ENCODE data around the gene NOL4L. TPM values are rescaled to one million over a fixed set of nuclear protein-coding genes. Genes with fewer than 3 reads are reported as not detected.

The NOL4L gene
- total and polyA plus RNA-seq, 2 experiments from 2014 or later, result 38.8 to 39.2 TPM

DNA sequence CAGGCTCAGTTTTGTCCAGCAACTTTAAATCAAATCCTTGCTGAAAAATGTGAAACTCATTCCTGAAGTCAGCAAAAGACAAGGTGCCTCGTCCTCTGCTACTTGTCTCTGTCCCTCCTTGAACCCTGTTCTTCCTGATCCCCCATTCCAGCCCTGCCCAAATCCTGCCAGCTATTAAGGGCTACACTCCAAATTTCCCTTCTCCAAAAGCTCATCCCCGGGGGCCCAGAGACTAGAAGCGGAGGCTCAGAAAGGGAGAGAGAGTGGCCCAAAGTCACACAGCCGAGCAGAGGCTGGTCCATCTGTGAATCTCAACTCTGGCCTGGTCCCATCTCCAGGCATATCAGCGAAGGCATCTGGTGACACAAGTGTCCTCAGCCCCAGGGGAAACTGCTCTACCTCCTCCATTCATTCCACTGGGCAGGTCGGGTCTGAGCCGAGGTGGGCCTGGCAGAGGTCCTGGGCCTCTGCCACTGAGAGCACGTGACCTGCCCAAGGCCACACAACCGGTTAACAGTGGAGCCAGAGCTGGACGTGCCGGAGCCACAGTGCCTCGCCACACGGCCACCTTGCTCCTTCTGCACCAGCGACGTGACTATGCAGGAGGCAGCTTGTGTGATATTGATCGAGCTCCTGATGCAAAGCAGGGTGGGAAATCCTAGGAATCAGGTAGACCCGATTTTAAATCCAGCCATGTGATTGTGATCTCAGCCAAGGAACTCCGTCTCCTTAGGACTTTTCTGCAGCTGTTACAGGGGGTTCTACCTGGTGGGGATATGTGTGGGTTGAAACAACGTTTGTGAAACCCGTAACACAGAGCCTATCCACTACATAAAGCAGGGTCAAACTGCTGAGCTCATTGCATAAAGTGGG lies 28.6 kb downstream of the NOL4L start (continued):
- TF ChIP-seq CTCF (conservative IDR thresholded peaks at IDR 0.05; ENCODE audit: low read depth in 2 of 2), result no peak

- Mint-ChIP-seq H3K4me1 (peaks cover 20% of the 10 kb centered on the region), H3K9me3 (no peaks in the 10 kb centered on the region), H3K27me3 (ENCODE audit: insufficient read depth, low read depth, poor library complexity) (peaks cover 9% of the 10 kb centered on the region), H3K27ac (no peak overlapping the region), H3K36me3 (ENCODE audit: low read depth) (no peaks in the 10 kb centered on the region; the same call in 2 of the 3 replicates), H3K4me3 (no peak overlapping the region)
- Histone ChIP-seq H3K79me2 (replicated peaks; ENCODE audit: insufficient read depth) (no peaks in the 10 kb centered on the region), H4K20me1 (replicated peaks; ENCODE audit: insufficient read depth) (no peaks in the 10 kb centered on the region; the same call in none of the 2 replicates), H3K9me2 (ENCODE audit: insufficient read depth) (no peaks in the 10 kb centered on the region), H2AFZ (no peak overlapping the region; the same call in 1 of the 2 replicates), H3K4me2 (no peak overlapping the region), H3K4me1 (ENCODE audit: insufficient read depth) (peaks cover 1% of the 10 kb centered on the region; the same call in 1 of the 2 replicates), H3K27ac (ENCODE audit: low read depth) (no peak overlapping the region), H3K36me3 (ENCODE audit: insufficient read depth) (no peaks in the 10 kb centered on the region; the same call in 1 of the 2 replicates), H3K27me3 (ENCODE audit: insufficient read depth) (no peaks in the 10 kb centered on the region), H3F3A (replicated peaks; ENCODE audit: low read depth) (peaks cover 11% of the 10 kb centered on the region; the same call in 1 of the 2 replicates), H3K4me3 (no peak overlapping the region)
- DNase-seq (ENCODE audit: low spot score) (no peak), ATAC-seq (no peak)
- TF ChIP-seq, protein P1, sequence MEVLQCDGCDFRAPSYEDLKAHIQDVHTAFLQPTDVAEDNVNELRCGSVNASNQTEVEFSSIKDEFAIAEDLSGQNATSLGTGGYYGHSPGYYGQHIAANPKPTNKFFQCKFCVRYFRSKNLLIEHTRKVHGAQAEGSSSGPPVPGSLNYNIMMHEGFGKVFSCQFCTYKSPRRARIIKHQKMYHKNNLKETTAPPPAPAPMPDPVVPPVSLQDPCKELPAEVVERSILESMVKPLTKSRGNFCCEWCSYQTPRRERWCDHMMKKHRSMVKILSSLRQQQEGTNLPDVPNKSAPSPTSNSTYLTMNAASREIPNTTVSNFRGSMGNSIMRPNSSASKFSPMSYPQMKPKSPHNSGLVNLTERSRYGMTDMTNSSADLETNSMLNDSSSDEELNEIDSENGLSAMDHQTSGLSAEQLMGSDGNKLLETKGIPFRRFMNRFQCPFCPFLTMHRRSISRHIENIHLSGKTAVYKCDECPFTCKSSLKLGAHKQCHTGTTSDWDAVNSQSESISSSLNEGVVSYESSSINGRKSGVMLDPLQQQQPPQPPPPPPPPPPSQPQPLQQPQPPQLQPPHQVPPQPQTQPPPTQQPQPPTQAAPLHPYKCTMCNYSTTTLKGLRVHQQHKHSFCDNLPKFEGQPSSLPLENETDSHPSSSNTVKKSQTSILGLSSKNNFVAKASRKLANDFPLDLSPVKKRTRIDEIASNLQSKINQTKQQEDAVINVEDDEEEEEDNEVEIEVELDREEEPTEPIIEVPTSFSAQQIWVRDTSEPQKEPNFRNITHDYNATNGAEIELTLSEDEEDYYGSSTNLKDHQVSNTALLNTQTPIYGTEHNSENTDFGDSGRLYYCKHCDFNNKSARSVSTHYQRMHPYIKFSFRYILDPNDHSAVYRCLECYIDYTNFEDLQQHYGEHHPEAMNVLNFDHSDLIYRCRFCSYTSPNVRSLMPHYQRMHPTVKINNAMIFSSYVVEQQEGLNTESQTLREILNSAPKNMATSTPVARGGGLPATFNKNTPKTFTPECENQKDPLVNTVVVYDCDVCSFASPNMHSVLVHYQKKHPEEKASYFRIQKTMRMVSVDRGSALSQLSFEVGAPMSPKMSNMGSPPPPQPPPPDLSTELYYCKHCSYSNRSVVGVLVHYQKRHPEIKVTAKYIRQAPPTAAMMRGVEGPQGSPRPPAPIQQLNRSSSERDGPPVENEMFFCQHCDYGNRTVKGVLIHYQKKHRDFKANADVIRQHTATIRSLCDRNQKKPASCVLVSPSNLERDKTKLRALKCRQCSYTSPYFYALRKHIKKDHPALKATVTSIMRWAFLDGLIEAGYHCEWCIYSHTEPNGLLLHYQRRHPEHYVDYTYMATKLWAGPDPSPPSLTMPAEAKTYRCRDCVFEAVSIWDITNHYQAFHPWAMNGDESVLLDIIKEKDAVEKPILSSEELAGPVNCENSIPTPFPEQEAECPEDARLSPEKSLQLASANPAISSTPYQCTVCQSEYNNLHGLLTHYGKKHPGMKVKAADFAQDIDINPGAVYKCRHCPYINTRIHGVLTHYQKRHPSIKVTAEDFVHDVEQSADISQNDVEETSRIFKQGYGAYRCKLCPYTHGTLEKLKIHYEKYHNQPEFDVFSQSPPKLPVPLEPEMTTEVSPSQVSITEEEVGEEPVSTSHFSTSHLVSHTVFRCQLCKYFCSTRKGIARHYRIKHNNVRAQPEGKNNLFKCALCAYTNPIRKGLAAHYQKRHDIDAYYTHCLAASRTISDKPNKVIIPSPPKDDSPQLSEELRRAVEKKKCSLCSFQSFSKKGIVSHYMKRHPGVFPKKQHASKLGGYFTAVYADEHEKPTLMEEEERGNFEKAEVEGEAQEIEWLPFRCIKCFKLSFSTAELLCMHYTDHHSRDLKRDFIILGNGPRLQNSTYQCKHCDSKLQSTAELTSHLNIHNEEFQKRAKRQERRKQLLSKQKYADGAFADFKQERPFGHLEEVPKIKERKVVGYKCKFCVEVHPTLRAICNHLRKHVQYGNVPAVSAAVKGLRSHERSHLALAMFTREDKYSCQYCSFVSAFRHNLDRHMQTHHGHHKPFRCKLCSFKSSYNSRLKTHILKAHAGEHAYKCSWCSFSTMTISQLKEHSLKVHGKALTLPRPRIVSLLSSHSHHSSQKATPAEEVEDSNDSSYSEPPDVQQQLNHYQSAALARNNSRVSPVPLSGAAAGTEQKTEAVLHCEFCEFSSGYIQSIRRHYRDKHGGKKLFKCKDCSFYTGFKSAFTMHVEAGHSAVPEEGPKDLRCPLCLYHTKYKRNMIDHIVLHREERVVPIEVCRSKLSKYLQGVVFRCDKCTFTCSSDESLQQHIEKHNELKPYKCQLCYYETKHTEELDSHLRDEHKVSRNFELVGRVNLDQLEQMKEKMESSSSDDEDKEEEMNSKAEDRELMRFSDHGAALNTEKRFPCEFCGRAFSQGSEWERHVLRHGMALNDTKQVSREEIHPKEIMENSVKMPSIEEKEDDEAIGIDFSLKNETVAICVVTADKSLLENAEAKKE (CRISPR knock-in tag; IDR thresholded peaks at IDR 0.05), result no peak
- no peak for TF ChIP-seq EZH2 (IDR thresholded peaks at IDR 0.05; ENCODE audit: low read depth, unreplicated experiment)
- TF ChIP-seq NANOG (IDR thresholded peaks at IDR 0.05; ENCODE audit: borderline replicate concordance), result no peak
- no peak for TF ChIP-seq JUNB (IDR thresholded peaks at IDR 0.05; ENCODE audit: unreplicated experiment)
- TF ChIP-seq CTCF (conservative IDR thresholded peaks at IDR 0.05; ENCODE audit: low read depth in 2 of 2), result no peak
- TF ChIP-seq, protein P2, sequence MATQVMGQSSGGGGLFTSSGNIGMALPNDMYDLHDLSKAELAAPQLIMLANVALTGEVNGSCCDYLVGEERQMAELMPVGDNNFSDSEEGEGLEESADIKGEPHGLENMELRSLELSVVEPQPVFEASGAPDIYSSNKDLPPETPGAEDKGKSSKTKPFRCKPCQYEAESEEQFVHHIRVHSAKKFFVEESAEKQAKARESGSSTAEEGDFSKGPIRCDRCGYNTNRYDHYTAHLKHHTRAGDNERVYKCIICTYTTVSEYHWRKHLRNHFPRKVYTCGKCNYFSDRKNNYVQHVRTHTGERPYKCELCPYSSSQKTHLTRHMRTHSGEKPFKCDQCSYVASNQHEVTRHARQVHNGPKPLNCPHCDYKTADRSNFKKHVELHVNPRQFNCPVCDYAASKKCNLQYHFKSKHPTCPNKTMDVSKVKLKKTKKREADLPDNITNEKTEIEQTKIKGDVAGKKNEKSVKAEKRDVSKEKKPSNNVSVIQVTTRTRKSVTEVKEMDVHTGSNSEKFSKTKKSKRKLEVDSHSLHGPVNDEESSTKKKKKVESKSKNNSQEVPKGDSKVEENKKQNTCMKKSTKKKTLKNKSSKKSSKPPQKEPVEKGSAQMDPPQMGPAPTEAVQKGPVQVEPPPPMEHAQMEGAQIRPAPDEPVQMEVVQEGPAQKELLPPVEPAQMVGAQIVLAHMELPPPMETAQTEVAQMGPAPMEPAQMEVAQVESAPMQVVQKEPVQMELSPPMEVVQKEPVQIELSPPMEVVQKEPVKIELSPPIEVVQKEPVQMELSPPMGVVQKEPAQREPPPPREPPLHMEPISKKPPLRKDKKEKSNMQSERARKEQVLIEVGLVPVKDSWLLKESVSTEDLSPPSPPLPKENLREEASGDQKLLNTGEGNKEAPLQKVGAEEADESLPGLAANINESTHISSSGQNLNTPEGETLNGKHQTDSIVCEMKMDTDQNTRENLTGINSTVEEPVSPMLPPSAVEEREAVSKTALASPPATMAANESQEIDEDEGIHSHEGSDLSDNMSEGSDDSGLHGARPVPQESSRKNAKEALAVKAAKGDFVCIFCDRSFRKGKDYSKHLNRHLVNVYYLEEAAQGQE (IDR thresholded peaks at IDR 0.05; ENCODE audit: unreplicated experiment), result no peak
- TF ChIP-seq POLR2AphosphoS5 (IDR thresholded peaks at IDR 0.05; ENCODE audit: low read depth), result no peak
Observed at GRCh38 chr20:32555584-32555983, 29.5 kb downstream of the NOL4L start.

All from GM23338 (cell line).